Hepatocyte (in vitro differentiated cells): ENCODE data around the gene FCRL6.

ENCODE experiments used
- CTCF ChIP-seq: fragments of 200-600 bp; sonication (generic); IDR thresholded peaks from 2 replicates; pipeline ENCODE4 v1.5.1; 2016; ENCODE audit warnings: antibody characterized with exemption, mild to moderate bottlenecking; ENCODE audit not compliant: poor library complexity
- EZH2 ChIP-seq: fragments of 200-600 bp; sonication (generic); IDR thresholded peaks from 2 replicates; pipeline ENCODE4 v1.6.1; 2016; ENCODE audit warnings: antibody characterized with exemption, mild to moderate bottlenecking, borderline replicate concordance

GRCh38 chr1:159763686-159764085 is 38.5 kb upstream of the FCRL6 start:
- TF ChIP-seq CTCF (no peak), EZH2 (no peak)
